ENCODE measurements around the gene CPNE1. TPM values are rescaled to one million over a fixed set of nuclear protein-coding genes. Genes with fewer than 3 reads are reported as not detected.

Gene CPNE1
- total RNA-seq, 1 donor from 2014 or later = 233 TPM

DNA sequence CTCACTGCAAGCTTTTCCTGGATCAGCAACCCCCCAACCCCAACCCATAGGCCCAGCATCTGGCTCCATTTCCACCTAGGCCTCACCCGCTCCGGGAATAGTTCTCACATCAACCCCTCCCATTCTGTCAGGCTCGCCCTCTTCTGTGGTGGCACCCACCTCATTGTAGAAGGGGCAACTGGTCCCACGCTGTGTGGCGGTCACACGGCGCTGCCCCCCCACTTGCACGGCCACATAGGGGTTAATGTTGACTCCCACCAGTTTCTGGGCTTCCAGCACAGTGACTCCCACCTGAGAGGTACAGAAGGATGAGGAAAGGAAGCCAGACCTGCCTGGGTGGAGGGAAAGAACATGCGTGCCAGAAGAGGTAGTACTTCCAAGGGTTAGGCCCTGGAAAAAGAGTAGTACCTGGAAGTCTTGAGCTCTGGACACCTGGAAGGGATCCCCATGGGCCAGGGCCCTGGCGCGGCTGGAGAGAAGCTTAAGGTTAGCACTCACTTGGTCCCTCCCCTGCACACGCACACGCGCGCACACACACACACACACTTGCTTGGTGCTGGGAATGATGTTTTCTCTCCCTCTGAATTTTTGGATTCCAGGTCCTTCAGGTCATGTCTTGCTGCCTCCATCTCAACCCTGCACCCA, 61.7 kb downstream of the CPNE1 start:
- Mint-ChIP-seq H3K27ac (ENCODE audit: unreplicated experiment) (no peak overlapping the region), H3K4me1 (ENCODE audit: unreplicated experiment) (peaks cover 2% of the 10 kb centered on the region), H3K4me3 (ENCODE audit: unreplicated experiment) (no peak overlapping the region), H3K27me3 (ENCODE audit: unreplicated experiment) (peaks cover 18% of the 10 kb centered on the region), H3K36me3 (ENCODE audit: low read depth, unreplicated experiment) (peaks cover 3% of the 10 kb centered on the region), H3K9me3 (ENCODE audit: unreplicated experiment) (no peaks in the 10 kb centered on the region)
- no peak for DNase-seq (ENCODE audit: low spot score)
- TF ChIP-seq CTCF (IDR thresholded peaks at IDR 0.05; ENCODE audit: unreplicated experiment) = no peak

- TF ChIP-seq CTCF (IDR thresholded peaks at IDR 0.05; ENCODE audit: unreplicated experiment) = no peak
- Mint-ChIP-seq H3K4me1 (ENCODE audit: unreplicated experiment) (peaks cover 2% of the 10 kb centered on the region), H3K4me3 (ENCODE audit: unreplicated experiment) (no peak overlapping the region), H3K36me3 (ENCODE audit: low read depth, unreplicated experiment) (peaks cover 6% of the 10 kb centered on the region), H3K27me3 (ENCODE audit: unreplicated experiment) (peaks cover 18% of the 10 kb centered on the region), H3K27ac (ENCODE audit: unreplicated experiment) (no peak overlapping the region), H3K9me3 (ENCODE audit: unreplicated experiment) (no peaks in the 10 kb centered on the region)
- no peak for DNase-seq (ENCODE audit: low spot score)
These were observed 62.7 kb downstream of the CPNE1 start for GRCh38 chr20:35601990-35602389.

- H3K4me1 Mint-ChIP-seq (ENCODE audit: unreplicated experiment) = peaks cover 2% of the 10 kb centered on the region
- H3K9me3 Mint-ChIP-seq (ENCODE audit: unreplicated experiment) = no peaks in the 10 kb centered on the region
- TF ChIP-seq CTCF (IDR thresholded peaks at IDR 0.05; ENCODE audit: unreplicated experiment) = no peak
- DNase-seq (ENCODE audit: low spot score) = peak; percentile 67
- H3K36me3 Mint-ChIP-seq (ENCODE audit: low read depth, unreplicated experiment) = peaks cover 7% of the 10 kb centered on the region
- no peak overlapping the region for H3K27ac Mint-ChIP-seq (ENCODE audit: unreplicated experiment)
- peaks cover 18% of the 10 kb centered on the region for H3K27me3 Mint-ChIP-seq (ENCODE audit: unreplicated experiment)
- H3K4me3 Mint-ChIP-seq (ENCODE audit: unreplicated experiment) = peak overlapping the region; percentile 81
These were observed 63.4 kb downstream of the CPNE1 start for GRCh38 chr20:35600993-35601973.

DNA sequence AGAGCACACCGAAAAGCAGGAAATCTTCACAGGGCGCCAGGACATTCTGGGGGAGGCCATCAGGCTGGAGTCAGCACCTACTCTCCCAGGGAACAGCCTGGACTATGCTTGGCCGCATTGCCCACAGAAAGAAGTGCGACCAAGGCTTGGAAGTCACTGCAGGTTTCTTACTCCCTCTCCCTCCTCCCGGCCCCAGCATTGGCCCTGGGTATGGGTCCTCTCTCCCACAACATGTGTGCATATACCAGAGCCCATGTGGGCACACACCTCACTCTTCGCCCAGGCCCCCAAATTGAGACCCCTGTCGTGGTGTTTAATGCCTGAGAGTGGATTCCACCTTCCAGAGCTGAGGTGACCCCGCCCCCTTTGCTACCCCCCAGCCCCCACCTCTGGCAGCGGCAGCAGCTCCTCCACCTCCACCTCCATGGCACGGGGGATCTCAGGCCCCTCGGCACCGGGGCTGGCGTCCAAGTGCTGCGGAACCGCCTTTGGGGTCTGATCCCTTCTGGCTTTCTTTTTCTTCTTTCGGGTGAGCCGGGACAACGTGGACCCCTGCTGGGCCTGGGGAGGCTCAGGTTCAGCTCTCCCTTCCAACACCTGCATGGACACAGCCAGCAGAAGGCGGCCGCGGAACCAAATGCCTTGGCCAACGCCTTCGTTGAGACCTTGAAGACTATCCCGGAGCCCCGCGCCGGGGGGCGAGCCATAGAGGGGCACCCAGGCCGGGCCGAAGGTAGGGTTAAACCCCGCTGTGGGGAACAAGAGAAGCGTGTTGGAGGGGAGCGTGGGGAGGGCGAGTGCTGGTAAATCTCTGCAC, 64.3 kb downstream of the CPNE1 start:
- no peak for DNase-seq (ENCODE audit: low spot score)
- TF ChIP-seq CTCF (IDR thresholded peaks at IDR 0.05; ENCODE audit: unreplicated experiment) = no peak
- no peaks in the 10 kb centered on the region for H3K9me3 Mint-ChIP-seq (ENCODE audit: unreplicated experiment)
- H3K27ac Mint-ChIP-seq (ENCODE audit: unreplicated experiment) = no peak overlapping the region
- peaks cover 2% of the 10 kb centered on the region for H3K4me1 Mint-ChIP-seq (ENCODE audit: unreplicated experiment)
- H3K4me3 Mint-ChIP-seq (ENCODE audit: unreplicated experiment) = no peak overlapping the region
- peaks cover 7% of the 10 kb centered on the region for H3K36me3 Mint-ChIP-seq (ENCODE audit: low read depth, unreplicated experiment)
- H3K27me3 Mint-ChIP-seq (ENCODE audit: unreplicated experiment) = peaks cover 18% of the 10 kb centered on the region
